ENCODE results near the gene MPZL2. TPM values are rescaled to one million over a fixed set of nuclear protein-coding genes. Genes with fewer than 3 reads are reported as not detected.

Gene MPZL2
- total and polyA plus RNA-seq, 2 of the 8 experiments (the other 6 are each of a cell fraction or from before 2014, with no cell fraction given), result 2.4 to 3.2 TPM

DNA sequence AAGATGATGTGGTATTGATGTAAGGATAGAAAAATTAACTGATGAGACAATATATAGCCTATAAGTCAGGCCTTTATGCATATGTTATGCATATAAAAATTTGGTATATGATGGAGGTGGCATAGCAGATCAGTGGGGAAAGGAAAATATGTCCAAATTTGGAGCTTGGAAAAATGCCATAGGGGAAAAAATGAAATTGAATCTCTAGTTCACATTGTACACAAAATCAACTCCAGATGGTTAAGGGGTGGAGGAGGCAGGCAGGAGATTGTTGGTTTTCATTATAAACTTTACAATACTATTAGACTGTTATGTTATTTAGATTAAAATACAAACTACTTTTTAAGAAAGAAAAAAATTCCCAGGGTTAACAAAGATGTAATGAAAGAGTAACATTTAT is 25.3 kb upstream of the MPZL2 start (continued):
- TF ChIP-seq, protein P1, sequence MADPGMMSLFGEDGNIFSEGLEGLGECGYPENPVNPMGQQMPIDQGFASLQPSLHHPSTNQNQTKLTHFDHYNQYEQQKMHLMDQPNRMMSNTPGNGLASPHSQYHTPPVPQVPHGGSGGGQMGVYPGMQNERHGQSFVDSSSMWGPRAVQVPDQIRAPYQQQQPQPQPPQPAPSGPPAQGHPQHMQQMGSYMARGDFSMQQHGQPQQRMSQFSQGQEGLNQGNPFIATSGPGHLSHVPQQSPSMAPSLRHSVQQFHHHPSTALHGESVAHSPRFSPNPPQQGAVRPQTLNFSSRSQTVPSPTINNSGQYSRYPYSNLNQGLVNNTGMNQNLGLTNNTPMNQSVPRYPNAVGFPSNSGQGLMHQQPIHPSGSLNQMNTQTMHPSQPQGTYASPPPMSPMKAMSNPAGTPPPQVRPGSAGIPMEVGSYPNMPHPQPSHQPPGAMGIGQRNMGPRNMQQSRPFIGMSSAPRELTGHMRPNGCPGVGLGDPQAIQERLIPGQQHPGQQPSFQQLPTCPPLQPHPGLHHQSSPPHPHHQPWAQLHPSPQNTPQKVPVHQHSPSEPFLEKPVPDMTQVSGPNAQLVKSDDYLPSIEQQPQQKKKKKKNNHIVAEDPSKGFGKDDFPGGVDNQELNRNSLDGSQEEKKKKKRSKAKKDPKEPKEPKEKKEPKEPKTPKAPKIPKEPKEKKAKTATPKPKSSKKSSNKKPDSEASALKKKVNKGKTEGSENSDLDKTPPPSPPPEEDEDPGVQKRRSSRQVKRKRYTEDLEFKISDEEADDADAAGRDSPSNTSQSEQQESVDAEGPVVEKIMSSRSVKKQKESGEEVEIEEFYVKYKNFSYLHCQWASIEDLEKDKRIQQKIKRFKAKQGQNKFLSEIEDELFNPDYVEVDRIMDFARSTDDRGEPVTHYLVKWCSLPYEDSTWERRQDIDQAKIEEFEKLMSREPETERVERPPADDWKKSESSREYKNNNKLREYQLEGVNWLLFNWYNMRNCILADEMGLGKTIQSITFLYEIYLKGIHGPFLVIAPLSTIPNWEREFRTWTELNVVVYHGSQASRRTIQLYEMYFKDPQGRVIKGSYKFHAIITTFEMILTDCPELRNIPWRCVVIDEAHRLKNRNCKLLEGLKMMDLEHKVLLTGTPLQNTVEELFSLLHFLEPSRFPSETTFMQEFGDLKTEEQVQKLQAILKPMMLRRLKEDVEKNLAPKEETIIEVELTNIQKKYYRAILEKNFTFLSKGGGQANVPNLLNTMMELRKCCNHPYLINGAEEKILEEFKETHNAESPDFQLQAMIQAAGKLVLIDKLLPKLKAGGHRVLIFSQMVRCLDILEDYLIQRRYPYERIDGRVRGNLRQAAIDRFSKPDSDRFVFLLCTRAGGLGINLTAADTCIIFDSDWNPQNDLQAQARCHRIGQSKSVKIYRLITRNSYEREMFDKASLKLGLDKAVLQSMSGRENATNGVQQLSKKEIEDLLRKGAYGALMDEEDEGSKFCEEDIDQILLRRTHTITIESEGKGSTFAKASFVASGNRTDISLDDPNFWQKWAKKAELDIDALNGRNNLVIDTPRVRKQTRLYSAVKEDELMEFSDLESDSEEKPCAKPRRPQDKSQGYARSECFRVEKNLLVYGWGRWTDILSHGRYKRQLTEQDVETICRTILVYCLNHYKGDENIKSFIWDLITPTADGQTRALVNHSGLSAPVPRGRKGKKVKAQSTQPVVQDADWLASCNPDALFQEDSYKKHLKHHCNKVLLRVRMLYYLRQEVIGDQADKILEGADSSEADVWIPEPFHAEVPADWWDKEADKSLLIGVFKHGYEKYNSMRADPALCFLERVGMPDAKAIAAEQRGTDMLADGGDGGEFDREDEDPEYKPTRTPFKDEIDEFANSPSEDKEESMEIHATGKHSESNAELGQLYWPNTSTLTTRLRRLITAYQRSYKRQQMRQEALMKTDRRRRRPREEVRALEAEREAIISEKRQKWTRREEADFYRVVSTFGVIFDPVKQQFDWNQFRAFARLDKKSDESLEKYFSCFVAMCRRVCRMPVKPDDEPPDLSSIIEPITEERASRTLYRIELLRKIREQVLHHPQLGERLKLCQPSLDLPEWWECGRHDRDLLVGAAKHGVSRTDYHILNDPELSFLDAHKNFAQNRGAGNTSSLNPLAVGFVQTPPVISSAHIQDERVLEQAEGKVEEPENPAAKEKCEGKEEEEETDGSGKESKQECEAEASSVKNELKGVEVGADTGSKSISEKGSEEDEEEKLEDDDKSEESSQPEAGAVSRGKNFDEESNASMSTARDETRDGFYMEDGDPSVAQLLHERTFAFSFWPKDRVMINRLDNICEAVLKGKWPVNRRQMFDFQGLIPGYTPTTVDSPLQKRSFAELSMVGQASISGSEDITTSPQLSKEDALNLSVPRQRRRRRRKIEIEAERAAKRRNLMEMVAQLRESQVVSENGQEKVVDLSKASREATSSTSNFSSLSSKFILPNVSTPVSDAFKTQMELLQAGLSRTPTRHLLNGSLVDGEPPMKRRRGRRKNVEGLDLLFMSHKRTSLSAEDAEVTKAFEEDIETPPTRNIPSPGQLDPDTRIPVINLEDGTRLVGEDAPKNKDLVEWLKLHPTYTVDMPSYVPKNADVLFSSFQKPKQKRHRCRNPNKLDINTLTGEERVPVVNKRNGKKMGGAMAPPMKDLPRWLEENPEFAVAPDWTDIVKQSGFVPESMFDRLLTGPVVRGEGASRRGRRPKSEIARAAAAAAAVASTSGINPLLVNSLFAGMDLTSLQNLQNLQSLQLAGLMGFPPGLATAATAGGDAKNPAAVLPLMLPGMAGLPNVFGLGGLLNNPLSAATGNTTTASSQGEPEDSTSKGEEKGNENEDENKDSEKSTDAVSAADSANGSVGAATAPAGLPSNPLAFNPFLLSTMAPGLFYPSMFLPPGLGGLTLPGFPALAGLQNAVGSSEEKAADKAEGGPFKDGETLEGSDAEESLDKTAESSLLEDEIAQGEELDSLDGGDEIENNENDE (IDR thresholded peaks at IDR 0.05; ENCODE audit: insufficient replicate concordance, low read length), result no peak
- no peak for TF ChIP-seq PHF8 (conservative IDR thresholded peaks at IDR 0.05; ENCODE audit: low read depth, low read length)
- TF ChIP-seq EGR1 (IDR thresholded peaks at IDR 0.05; ENCODE audit: borderline replicate concordance, low read depth, low read length), result no peak
- no peak for TF ChIP-seq KDM1A (IDR thresholded peaks at IDR 0.05; ENCODE audit: borderline replicate concordance, low read length)
- no peak for TF ChIP-seq CBX5 (IDR thresholded peaks at IDR 0.05; ENCODE audit: low read depth, low read length)
- TF ChIP-seq, protein P2, sequence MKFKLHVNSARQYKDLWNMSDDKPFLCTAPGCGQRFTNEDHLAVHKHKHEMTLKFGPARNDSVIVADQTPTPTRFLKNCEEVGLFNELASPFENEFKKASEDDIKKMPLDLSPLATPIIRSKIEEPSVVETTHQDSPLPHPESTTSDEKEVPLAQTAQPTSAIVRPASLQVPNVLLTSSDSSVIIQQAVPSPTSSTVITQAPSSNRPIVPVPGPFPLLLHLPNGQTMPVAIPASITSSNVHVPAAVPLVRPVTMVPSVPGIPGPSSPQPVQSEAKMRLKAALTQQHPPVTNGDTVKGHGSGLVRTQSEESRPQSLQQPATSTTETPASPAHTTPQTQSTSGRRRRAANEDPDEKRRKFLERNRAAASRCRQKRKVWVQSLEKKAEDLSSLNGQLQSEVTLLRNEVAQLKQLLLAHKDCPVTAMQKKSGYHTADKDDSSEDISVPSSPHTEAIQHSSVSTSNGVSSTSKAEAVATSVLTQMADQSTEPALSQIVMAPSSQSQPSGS (IDR thresholded peaks at IDR 0.05; ENCODE audit: low read length), result no peak
- TF ChIP-seq KDM4A (IDR thresholded peaks at IDR 0.05; ENCODE audit: low read depth, low read length, severe bottlenecking), result no peak
- TF ChIP-seq JUN (IDR thresholded peaks at IDR 0.05; ENCODE audit: low read depth, low read length), result no peak

All from H1 (cell line).